Amygdala (tissue), 56 donors: ENCODE measurements around the gene LURAP1L.

Experiments
- DNase-seq, 56 donors: peaks; one replicate each; lab custom pipeline; 2025; lab: John Stamatoyannopoulos, UW

LURAP1L gene

GRCh38 chr9:12775679-12776512 lies 1.1 kb downstream of the LURAP1L start:
- peak in 51 of 56 donors; percentile 15 to 87 (median 69) for DNase-seq

DNA sequence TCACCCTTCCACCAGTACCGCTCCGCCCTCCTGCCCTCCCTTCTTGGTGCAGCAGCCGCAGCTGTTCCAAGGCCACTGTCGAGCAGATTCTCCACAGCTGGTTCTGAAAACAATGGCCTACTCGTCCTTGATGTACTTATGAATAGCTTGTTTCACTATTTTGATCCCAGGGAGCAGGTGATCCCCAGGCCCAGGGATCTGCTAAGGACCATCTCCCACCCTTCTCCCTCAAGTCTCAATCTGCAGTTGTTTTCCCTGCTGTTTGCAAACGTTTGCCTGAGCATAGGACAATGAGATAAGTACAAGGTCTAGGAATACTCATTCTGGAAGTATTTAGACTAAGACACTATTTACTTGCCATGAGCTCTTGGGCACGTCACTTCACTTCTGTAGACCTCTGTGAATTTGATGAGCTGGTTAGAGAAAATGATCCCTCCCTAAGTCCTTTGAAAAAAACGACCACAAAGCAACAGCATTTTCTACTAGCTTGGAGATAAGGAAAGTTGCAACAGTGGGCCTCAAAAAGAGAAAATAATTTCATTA lies 1.8 kb downstream of the LURAP1L start:
- peak in 24 of 56 donors; percentile 23 to 89 (median 74) for DNase-seq

- no peak for DNase-seq
These were observed 2.6 kb downstream of the LURAP1L start for GRCh38 chr9:12777121-12778022.

GRCh38 chr9:12778389-12778788 lies 3.6 kb downstream of the LURAP1L start:
- DNase-seq, result no peak

- no peak for DNase-seq
These were observed 6.5 kb downstream of the LURAP1L start for GRCh38 chr9:12781226-12781733.

DNA sequence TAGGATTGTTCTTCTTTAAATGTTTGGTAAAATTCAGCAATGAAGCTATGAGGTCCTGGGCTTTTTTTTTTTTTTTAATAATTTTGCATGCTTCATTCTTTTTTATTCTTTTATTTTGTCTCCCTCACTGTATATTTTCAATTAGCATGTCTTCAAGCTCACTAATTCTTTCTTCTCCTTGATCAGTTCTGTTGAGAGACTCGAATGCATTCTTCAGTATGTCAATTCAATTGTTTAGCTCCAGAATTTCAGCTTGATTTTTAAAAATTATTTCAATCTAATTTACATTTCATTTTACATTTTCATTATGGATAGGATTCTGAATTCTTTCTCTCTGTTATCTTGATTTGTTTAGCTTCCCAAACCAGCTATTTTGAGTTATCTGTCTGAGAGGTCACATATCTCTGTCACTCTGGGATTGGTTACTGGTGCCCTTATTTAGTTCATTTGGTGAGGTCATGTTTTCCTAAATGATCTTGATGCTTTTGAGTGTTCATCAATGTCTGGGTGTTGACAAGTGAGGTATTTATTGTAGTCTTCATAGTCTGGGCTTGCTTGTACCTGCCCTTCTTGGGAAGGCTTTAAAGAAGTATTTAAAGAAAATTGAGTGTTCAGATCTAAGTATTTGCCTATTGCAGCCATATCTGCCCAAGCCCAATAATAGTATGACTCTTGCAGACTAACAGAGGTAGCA lies 9.1 kb downstream of the LURAP1L start:
- DNase-seq, result no peak

- DNase-seq, result no peak
These were observed 9.8 kb downstream of the LURAP1L start for GRCh38 chr9:12784461-12785259.

DNA sequence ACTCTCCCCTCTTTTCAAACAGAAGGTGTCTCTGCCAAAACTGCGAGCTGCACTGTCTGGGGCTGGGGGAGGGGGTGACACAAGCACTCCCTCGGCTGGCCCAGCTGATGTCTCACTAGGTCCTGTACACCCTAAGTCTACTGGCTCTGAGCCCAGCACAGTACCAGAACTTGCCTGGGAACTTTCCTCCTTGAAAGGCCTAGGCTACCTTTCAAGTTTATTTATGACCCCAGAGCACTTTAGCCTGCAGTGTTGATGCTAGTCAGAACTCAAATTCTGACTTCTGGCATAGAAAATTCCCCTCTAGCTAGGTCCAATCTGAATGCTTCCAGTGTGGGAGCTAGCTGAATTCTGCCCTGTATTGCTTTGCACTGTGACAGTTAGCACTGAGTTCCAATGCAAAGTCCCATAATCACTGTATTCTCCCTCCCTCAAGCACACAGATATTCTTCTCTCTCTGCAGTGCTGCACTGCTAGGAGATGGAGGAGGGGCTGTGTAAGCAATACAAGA lies 10.5 kb downstream of the LURAP1L start:
- peak in 4 of 56 donors; percentile 3 to 14 (median 6) for DNase-seq

- DNase-seq, result no peak
These were observed 11.1 kb downstream of the LURAP1L start for GRCh38 chr9:12785941-12786340.

DNA sequence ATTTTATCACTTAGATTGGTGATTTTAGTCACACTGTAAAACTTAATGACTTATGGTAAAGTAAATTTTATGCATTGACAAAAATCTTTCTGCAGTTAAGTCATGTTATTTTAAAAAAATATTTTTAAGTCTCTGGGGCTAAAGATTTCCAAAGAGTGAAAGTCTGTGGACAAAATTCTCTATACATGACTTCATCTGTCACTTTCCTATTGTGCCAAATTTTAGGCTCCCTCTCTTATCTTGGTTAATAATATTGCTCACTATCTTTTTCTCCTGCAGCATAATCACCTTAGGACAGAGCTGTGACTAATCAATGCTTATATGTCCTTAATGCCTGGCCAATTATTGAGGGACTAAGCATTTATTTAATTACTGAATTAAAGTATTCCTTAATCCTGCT lies 15.2 kb downstream of the LURAP1L start:
- DNase-seq, result no peak

GRCh38 chr9:12790883-12791282 lies 16.1 kb downstream of the LURAP1L start:
- no peak for DNase-seq

- no peak for DNase-seq
These were observed 19.4 kb downstream of the LURAP1L start for GRCh38 chr9:12794101-12794799.

DNA sequence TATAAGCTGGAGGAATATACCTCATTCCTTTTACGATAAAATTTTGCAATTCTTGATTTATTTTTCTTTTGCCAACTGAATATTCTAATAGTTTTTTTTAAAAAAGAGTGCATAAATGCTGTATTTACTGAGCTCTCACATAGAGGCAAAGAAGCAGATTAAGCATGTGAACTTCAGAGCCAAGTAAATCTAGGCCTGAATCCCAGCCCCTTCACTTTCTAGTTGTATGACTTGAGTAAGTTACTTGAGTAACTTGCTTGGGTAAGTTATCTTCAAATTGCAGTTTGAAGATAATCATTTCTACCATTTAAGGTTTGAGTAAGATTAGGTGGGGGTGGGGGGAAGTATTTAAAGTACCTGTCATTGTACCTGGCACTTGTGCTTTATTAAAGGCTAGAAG lies 21.8 kb downstream of the LURAP1L start:
- DNase-seq, result no peak

- no peak for DNase-seq
These were observed 22.2 kb downstream of the LURAP1L start for GRCh38 chr9:12797037-12797436.

GRCh38 chr9:12798066-12798770 lies 23.4 kb downstream of the LURAP1L start:
- no peak for DNase-seq

DNA sequence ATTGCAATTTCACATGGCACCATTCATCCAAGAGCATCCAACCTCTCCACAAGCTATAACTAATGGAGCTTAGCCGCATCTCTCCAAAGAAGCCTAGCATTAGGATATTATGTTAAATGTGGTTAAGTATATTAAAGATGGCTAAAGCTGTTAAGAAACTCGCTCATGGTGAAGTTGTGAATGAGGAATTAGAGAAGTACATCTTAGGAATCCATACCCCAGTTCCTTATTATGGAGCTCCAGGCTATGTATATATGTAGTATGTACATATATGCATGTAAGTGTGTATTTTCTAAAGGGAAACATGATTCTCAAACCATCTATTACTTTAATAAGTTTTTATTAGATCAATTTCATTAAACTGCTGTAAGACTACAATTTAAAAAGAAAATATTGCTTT lies 26.4 kb downstream of the LURAP1L start:
- DNase-seq, result no peak

GRCh38 chr9:12801663-12802062 lies 26.8 kb downstream of the LURAP1L start:
- no peak for DNase-seq

DNA sequence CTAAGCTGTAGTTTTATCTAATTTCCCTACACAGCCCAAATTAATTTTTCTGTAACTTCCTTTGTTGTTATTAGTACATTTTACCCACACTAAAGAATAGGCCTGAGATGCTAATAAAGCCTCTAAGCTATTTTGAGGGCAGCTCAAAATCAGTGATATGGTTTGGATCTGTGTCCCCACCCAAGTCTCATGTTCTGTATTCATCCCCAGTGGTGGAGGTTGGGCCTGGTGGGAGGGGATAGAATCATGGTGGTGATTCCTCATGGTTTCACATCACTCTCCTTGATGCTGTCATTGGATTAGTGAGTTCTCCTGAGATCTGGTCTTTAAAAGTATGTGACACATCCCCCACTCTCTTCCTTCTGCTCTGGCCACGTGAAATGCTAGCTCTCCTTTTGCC lies 27.3 kb downstream of the LURAP1L start:
- DNase-seq, result no peak
